GM19468 (cell line): ENCODE data around the gene RAB15.

Experiments used
- ATAC-seq: cut with Tn5 transposase; IDR thresholded peaks from one replicate; pipeline ENCODE4 v1.9.1; 2021; ENCODE audit warnings: mild to moderate bottlenecking, moderate library complexity, moderate number of reproducible peaks; ENCODE audit not compliant: unreplicated experiment; ENCODE audit errors: extremely low read depth

RAB15 gene

DNA sequence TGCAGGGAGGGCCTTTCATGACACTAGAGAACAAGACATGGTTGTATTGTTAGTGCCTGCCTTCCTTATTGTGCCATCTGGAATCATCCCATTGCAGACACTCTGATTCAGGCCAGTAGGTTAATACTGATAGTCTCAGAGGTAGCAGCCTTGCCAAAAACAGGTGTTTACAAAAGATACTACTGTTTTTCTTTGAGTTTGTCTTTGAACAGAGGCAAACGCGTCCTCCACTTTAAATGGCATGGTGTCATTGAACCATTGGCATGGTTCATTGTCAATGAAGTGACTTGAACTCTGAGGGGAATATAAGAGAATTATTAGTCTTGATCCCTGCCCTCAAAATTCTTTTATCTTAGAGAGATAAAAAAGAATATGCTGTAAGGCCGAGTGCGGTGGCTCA is 18.8 kb upstream of the RAB15 start:
- no peak for ATAC-seq

DNA sequence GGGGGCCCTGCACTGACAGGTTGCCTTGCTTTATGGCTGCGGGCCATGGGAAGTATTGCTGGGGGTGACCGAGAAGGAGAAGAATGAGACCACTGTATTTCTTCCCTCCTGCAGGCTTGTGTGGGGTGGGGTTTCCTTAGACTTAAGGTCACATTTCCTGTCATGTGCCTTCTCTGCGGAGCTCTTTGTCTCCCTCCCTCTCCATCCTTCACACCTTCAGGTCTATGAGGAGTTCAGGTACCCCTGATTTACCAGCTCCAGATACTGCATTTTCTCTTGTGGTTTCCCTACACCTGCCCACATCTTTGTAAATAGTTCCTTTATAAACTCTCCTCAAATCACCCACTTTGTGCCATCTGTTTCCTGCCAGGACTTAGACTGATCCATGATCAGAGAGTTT is 18.2 kb upstream of the RAB15 start:
- ATAC-seq: no peak

GRCh38 chr14:64987438-64987767 is 15.3 kb upstream of the RAB15 start:
- no peak for ATAC-seq

- peak; percentile 76 for ATAC-seq
Observed at GRCh38 chr14:64986648-64987437, 14.7 kb upstream of the RAB15 start, which contains the start of gene FNTB. TSS of gene FNTB (plus strand) at chr14:64986895. CDS start at chr14:64986954, 59 bp downstream.

GRCh38 chr14:64983439-64984310 is 11.5 kb upstream of the RAB15 start:
- ATAC-seq: no peak

DNA sequence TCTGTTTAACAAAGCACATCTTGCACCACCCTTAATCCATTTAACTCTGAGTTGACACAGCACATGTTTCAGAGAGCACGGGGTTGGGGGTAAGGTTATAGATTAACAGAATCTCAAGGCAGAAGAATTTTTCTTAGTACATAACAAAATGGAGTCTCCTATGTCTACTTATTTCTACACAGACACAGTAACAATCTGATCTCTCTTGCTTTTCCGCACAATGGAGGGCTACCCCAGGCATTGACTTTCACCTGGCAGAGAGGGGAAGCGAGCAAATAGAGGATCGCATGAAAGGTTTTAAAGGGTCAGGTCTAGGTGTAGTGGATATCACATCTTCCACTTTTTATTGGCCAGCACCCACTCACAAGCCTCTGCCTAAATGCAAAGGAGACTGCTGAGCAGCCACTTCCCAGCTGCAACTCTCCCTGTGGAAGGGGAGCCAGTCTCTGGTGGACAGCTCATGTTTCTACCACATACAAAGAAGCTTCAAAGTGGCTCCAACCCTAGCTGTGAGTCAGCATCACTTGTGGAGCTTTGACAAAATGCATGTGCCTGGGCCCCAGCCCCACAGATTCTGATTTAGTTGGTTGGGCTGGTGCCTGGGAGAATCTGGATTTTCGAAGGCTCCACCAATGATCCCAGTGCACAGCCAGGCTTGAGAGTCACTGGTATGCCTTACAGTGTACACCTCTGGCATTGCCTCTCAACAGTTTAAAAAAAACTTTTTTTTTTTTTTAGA is 7.4 kb upstream of the RAB15 start:
- ATAC-seq: no peak

GRCh38 chr14:64974563-64974962 is 2.4 kb upstream of the RAB15 start:
- no peak for ATAC-seq

GRCh38 chr14:64973826-64974225 is 1.7 kb upstream of the RAB15 start:
- no peak for ATAC-seq

GRCh38 chr14:64973026-64973442 is 898 bp upstream of the RAB15 start:
- ATAC-seq: no peak

DNA sequence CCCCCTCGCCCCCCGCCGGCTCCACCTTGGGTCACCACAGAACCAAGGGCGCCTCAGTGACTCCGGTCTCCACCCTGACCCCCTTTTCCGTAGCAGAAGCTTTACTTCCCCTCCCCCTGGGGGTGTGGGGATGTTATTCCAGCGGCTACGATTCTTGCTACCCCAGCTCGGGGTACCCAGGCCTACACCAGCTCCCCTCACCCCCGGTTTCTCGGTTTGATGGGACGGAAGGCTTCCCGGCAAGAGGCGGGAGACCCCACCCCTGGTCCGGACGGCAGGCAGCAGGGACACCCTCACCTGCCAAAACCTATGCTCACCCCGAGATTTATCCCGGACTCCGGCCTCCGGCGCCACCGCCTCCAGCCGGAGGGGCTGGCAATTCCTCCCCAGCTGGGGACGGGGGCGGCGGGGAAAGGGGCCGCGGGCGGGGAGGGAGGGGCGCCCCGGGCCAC is 619 bp downstream of the RAB15 start:
- no peak for ATAC-seq

- no peak for ATAC-seq
Observed at GRCh38 chr14:64970776-64971477, 1.2 kb downstream of the RAB15 start.

GRCh38 chr14:64970041-64970440 is 2.1 kb downstream of the RAB15 start:
- no peak for ATAC-seq

GRCh38 chr14:64968651-64969050 is 3.5 kb downstream of the RAB15 start:
- ATAC-seq: no peak

DNA sequence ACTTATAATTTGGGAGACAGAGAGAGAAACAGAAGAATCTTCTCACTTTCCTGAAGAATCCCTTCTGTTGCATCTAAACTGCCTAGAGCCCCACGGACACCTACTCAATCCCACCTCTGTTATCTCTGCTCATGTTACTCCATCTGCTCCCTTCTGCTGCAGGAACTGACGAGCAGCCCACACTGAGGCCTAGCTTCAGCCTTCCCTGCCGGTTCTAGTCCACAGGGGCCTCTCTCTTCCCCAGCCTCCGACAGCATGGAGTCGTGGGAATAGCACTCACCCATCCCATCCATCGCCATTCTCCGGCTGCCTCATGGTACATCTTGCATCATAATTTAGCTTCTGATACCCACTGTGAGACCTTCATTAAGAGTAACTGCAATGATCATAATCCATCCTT is 4.0 kb downstream of the RAB15 start:
- no peak for ATAC-seq

DNA sequence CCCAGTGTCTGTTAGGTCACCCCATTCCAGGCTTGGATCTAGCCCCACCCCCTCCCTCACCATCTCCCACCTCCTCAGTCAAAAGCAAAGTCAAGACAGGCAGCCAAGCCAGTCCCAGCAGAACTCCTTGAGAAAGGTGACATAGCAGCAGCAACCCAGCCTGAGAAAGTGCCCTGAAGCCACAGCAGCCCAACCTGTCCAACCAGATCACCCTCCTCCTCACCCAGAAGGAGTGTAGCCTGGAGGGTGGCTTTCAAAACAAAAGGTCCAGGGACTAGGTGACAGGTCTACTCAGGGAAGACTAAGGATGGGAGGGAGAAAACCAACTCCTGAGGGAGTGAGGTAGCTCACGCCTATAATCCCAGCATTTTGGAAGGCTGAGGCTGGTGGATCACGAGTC is 5.2 kb downstream of the RAB15 start:
- no peak for ATAC-seq

DNA sequence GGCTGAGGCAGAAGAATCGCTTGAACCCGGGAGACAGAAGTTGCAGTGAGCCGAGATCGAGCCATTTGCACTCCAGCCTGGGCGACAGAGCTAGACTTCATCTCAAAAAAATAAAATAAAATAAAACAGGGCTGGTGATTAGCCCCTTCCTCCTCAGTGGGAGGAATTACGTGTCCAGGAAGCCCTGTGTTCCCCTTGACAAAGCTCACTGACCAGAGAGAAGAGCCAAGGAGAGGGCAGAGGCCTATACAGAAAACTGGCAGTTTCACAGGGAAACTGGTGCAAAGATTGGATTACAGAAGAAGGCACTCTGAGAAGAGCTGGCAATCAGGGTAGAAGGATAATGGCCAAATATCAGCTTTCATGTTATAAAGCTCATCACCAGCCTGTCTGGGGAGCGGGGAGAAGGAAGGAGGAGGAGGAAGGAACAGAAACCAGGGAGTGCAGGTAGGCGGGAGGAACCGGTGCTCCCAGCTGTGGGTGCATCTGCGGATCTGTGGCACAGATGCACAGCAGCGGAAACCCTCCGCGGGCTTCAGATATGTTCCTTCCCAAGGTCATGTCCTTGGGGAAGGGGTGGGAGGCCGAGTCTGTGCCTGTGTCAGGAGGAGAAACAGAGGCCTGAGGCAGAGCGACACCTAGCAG is 6.7 kb downstream of the RAB15 start:
- ATAC-seq: no peak

- no peak for ATAC-seq
Observed at GRCh38 chr14:64963611-64964010, 8.5 kb downstream of the RAB15 start.

GRCh38 chr14:64960762-64961276 is 11.3 kb downstream of the RAB15 start:
- ATAC-seq: no peak

GRCh38 chr14:64958743-64959142 is 13.4 kb downstream of the RAB15 start:
- no peak for ATAC-seq
